CD1c-positive myeloid dendritic cell (primary cell): ENCODE results near the gene PCAT6.
A peak's percentile ranks its signal among the peaks of the same experiment; 100 is the strongest.

Experiments used
- DNase-seq: peaks from one replicate; pipeline ENCODE4 v3.0.0-alpha.2; 2016; ENCODE audit errors: extremely low spot score

PCAT6 gene

DNA sequence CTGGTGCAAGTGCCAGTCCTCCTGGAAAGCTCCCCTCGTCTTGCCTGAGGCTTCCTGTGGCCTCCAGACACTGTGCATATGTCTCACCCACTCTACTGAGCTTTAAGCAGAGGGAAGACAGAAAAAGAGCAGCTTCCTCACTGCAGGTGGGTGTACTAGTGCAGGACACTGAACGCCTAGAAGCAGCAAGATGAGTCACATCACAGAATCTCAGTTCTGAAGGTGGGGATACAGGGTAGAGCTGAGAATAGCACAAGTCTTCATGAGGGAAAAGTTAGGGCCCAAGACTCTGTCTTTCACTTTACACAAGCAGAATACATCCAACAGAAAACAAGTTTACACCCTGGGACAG is 37.4 kb downstream of the PCAT6 start:
- DNase-seq: no peak

DNA sequence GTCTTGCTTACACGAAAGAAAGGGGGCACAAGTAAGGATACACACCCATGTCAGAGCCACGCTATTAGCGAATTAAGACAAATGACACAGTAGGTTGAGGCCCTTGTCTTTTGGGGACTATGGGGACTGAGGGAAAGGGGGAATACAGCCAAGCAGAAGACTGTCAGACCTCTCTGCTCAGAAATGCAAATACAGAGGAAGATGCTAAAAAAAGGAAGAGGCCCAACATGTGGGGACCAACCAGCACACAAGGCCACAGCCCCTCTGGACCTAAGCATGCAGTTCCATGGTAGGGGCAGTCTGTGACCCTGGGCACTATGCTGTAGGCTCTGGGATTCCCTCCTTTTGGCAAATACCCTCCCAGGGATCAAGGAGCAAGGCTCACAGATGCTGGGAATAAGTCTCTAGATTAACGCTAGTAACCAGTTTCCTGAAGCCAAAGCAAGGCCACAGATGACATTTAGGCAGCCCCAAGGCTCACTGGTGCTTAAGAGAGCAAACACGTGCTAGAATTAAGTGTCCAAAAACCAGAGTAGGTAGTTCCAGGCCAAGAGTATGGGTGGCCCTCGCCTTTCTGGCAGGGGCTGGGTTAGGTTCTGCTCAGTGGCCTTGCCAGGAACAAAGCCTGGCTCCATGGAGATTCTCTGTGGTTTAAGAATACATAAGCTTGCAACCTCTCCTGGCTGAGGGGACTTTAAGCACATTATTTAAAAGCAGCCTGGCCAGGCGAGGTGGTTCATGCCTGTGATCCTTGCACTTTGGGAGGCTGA is 40.0 kb downstream of the PCAT6 start:
- DNase-seq: no peak

- peak; percentile 65 for DNase-seq
Measured at GRCh38 chr1:202852163-202852904, 41.6 kb downstream of the PCAT6 start.

DNA sequence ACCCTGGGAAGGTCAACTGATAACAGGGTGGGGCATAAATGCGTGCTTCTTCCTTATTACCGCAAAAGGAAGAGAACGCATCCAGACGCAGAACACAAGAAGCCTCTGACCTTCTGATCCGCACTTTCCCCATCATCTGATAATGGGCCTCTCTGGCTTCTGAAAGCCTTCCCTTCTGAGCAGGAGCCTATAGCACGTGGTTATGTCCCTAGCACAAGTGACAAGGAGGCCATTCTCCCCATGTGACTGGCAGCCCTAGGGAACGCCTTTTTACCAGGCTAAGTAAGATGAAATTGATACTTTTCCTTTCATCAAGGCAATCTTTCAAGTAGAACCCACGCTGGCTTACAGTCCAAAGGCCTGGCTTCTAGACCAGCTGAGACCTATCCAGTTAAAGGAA is 44.0 kb downstream of the PCAT6 start:
- no peak for DNase-seq

GRCh38 chr1:202856014-202856413 is 45.3 kb downstream of the PCAT6 start:
- DNase-seq: peak; percentile 39

DNA sequence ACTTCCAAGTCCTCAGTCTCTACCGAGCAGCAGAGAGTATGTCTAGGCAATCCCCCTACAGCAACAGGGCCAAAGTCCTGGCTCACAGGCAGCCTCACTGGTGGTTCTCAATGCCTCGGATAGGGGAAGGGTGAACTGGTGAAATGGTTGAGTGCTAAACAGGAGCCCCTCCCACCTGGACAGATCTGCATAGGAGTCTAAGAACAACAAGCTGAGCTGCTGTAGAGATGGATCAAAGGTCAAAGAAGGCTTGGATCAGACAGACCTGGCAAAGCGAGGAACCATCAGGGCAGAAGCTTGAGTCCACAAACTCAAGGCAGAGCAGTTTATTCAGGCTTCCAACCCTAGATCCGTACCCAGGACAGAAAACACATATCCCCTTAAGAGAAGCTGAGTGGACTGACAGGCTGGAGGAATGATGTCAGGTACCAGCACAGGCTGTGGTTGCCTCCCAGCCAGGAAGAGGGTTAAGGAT is 46.4 kb downstream of the PCAT6 start:
- no peak for DNase-seq

GRCh38 chr1:202858331-202858730 is 47.6 kb downstream of the PCAT6 start:
- DNase-seq: peak; percentile 13

DNA sequence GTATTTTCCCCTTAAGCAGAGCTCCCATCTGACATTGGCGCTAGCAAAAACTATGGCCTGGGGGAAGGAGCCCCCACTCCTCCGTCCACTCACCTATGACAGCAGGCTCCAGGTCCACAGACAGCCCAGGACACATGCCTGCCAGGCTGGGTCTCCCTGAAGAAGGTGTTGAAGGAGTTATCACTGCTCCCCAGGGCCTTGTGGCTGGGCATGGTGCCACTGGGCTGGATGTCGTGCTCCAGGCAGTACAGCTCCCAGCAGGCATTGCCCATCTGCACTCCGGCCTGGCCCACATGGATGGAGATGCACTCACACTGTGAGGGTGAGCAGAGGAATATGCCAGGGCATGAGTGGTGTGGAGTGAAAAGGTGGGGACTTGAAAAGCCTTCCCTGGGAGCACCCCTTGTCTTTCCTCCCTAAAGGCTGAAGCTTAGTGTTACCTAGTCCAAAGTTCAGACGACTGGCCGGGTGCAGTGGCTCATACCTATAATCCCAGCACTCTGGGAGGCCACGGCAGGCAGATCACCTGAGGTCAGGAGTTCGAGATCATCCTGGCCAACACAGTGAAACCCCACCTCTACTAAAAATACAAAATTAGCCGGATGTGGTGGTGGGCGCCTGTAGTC is 48.1 kb downstream of the PCAT6 start:
- DNase-seq: no peak

DNA sequence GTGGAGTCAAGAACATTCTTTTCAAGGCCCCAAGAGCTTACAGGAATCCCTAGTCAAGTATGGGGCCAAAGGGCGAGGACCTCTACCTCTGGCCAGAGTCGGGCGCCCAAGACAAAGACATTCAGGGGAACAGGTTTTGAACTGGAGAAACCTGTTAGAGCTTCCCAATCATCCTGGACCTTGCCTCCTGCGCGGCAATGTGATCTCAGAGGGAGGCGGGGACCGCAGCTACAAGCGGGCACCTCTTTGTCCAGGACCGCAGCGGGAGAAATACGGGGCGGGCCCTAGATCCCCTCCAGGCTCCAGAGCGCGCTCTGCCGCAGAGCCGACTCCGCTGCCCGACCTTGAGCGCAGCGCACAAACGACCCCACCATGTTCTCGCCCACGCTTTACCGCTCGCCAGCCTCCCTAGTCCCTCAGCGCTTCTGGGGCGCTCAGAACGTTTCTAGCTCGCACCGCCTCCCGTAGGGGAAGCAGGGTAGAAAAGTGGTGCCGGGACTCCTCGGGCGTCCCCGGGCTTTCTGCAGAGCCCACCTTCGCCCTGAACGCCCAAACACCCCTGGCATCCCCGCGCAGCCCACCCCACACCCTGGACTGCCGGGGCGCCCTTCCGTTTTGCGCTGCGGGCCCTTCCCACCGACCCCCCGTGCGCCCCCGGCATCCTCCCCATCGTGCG is 50.1 kb downstream of the PCAT6 start:
- DNase-seq: peak; percentile 44
